ENCODE measurements around the gene SENP1. TPM values are rescaled to one million over a fixed set of nuclear protein-coding genes. Genes with fewer than 3 reads are reported as not detected.

Gene SENP1
- total and polyA plus RNA-seq, 4 donors, result 3.5 to 30.8 (median 12.9) TPM

- no peak for TF ChIP-seq CTCF (IDR thresholded peaks at IDR 0.05; ENCODE audit: control extremely low read depth, extremely low read depth)
- Histone ChIP-seq H3K9ac (ENCODE audit: insufficient read depth in 1 of 2, low read length in 2 of 2) (no peak overlapping the region), H3K27ac (ENCODE audit: low read depth in 1 of 2, low read length in 1 of 2) (peak overlapping the region in 1 of 2 donors; percentile 66), H3K4me1 (ENCODE audit: control insufficient read depth in 5 of 5, insufficient read depth in 5 of 5, low read length in 5 of 5) (peaks cover 0 to 18% (median 4%) of the 10 kb centered on the region in 5 donors), H3K9me3 (ENCODE audit: control insufficient read depth in 4 of 4, insufficient read depth in 3 of 4, low read length in 3 of 4) (peaks cover 0 to 2% (median 0%) of the 10 kb centered on the region in 4 donors), H3K27me3 (ENCODE audit: control insufficient read depth in 3 of 3, insufficient read depth in 3 of 3, low read length in 2 of 3) (no peaks in the 10 kb centered on the region), H3K4me3 (no peak overlapping the region), H3K36me3 (ENCODE audit: control insufficient read depth in 4 of 4, insufficient read depth in 4 of 4, low read length in 4 of 4) (peaks cover 2 to 22% (median 7%) of the 10 kb centered on the region in 4 donors)
- 76 to 83% methylated on average over 2 of the region's 2 CpGs for WGBS, 2 donors
- ATAC-seq (ENCODE audit: insufficient read depth, low FRiP score), result no peak
- no peak for DNase-seq
Observed at GRCh38 chr12:48122065-48122834, 16.4 kb upstream of the SENP1 start.

GRCh38 chr12:48121522-48121921 lies 15.6 kb upstream of the SENP1 start:
- Histone ChIP-seq H3K4me3 (no peak overlapping the region), H3K9ac (ENCODE audit: insufficient read depth in 1 of 2, low read length in 2 of 2) (no peak overlapping the region), H3K27ac (ENCODE audit: low read depth in 1 of 2, low read length in 1 of 2) (peak overlapping the region in 1 of 2 donors; percentile 66), H3K36me3 (ENCODE audit: control insufficient read depth in 4 of 4, insufficient read depth in 4 of 4, low read length in 4 of 4) (peaks cover 1 to 17% (median 6%) of the 10 kb centered on the region in 4 donors), H3K4me1 (ENCODE audit: control insufficient read depth in 5 of 5, insufficient read depth in 5 of 5, low read length in 5 of 5) (peaks cover 0 to 11% (median 4%) of the 10 kb centered on the region in 5 donors), H3K9me3 (ENCODE audit: control insufficient read depth in 4 of 4, insufficient read depth in 3 of 4, low read length in 3 of 4) (peaks cover 0 to 2% (median 0%) of the 10 kb centered on the region in 4 donors), H3K27me3 (ENCODE audit: control insufficient read depth in 3 of 3, insufficient read depth in 3 of 3, low read length in 2 of 3) (no peaks in the 10 kb centered on the region)
- TF ChIP-seq CTCF (IDR thresholded peaks at IDR 0.05; ENCODE audit: control extremely low read depth, extremely low read depth), result no peak
- DNase-seq, result no peak
- WGBS, 2 donors, result 96 to 100% methylated on average over 1 of the region's 1 CpG
- ATAC-seq (ENCODE audit: insufficient read depth, low FRiP score), result no peak

DNA sequence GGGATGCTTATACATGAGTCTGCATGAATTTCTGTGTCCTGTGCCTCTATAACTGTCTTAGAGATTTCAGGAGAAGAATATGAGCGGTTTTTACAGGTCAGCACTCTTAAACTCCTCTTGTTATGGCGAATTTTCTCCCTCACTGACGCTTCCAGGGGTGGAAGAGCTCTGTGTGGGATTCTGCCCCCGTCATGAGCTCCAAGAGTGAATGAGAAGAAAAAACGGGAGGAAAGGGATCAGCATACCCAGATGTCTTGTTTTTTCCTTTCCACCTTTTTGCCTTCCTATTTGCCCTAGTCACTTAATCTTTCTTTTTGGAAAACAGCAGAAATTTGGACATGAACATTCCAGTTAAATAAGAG lies 13.9 kb upstream of the SENP1 start:
- Histone ChIP-seq H3K4me3 (peak overlapping the region; percentile 79), H3K4me1 (ENCODE audit: control insufficient read depth in 5 of 5, insufficient read depth in 5 of 5, low read length in 5 of 5) (peaks cover 0 to 8% (median 4%) of the 10 kb centered on the region in 5 donors), H3K27ac (ENCODE audit: low read depth in 1 of 2, low read length in 1 of 2) (peak overlapping the region in 1 of 2 donors; percentile 76), H3K36me3 (ENCODE audit: control insufficient read depth in 4 of 4, insufficient read depth in 4 of 4, low read length in 4 of 4) (peaks cover 0 to 17% (median 5%) of the 10 kb centered on the region in 4 donors), H3K9me3 (ENCODE audit: control insufficient read depth in 4 of 4, insufficient read depth in 3 of 4, low read length in 3 of 4) (peaks cover 0 to 2% (median 0%) of the 10 kb centered on the region in 4 donors), H3K9ac (ENCODE audit: insufficient read depth in 1 of 2, low read length in 2 of 2) (peak overlapping the region in 1 of 2 donors; percentile 73), H3K27me3 (ENCODE audit: control insufficient read depth in 3 of 3, insufficient read depth in 3 of 3, low read length in 2 of 3) (no peaks in the 10 kb centered on the region)
- ATAC-seq (ENCODE audit: insufficient read depth, low FRiP score), result no peak
- WGBS, 2 donors, result 20 to 21% methylated on average over 5 of the region's 5 CpGs
- TF ChIP-seq CTCF (IDR thresholded peaks at IDR 0.05; ENCODE audit: control extremely low read depth, extremely low read depth), result no peak
- no peak for DNase-seq
